Stimulated activated CD8-positive, alpha-beta memory T cell treated with anti-CD3 and anti-CD28 coated beads, Interleukin-15, amount 100 ng/mL, for 24 hours (primary cell): ENCODE measurements around the gene ALDH1B1.

ENCODE experiments used
- DNase-seq: peaks from one replicate; pipeline ENCODE4 v3.0.0-alpha.2; 2020; ENCODE audit warnings: low read depth

ALDH1B1 gene

DNA sequence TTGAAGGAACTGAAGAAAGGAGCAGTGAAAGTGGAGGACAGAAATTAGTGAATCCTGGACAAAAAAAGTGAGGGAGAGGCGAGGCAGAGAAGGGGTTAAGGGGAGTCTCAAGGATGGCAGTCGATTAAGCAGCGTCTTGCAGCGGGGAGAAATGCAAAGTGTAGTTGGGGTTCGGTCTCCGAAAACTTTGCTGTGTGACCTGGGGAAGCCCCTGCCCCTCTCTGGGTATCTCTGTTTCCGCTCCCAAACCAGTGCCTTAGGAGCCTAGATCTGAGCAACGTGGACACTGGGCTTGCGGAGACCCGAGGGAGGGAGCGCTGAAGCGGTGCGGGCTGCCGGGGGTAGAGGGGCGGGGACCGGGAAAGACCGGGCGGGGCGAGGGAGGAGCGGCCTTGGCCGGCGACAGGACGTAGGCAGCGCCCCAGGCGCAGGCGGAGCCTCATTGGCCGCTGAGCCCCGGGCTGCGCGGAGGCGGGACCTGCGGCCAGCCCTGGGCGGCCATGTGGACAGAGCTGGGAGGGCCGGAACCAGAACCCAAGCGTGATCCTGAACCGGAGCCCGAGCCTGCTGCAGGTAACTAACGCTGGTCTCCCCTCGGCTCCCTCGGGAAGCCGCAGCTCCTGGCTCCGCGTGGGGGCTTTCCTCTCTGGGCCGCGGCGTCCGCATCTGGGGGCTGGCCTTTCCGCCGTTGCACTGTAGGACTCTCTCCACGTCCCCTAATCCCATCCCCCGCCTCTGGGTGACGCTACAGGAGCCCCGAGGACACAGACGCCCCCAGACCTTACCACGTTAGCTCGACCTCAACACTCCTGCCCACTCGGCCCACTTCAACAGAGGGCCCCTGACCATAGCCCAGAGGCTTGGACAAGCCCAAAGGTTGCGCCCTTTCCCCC is at the start of gene ALDH1B1:
ALDH1B1 (plus strand) TSS at position 468 of the 893 bp plus-strand sequence. CDS start 3,047 bp downstream, outside the sequence.
- DNase-seq: peak; percentile 36

DNA sequence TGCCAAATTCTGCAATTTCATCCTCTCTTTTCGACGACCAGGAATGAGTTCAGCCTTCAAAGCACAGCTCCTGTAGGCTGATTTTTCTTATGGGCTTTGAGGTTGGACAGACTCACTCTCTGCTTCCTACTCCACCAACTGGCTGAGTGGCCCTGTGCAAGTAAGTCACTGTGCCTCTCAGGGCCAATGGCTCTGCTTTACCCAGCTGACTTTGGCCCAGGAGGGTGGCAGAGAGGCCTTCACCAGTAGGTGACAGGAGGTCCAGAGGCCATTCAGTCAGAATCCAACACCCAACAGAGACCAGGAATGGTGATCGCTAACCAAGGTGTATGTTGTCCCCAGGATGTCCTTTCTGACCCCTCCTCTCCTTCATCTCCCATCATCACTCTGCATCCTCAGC is 49.5 kb upstream of the ALDH1B1 start:
- DNase-seq: no peak

DNA sequence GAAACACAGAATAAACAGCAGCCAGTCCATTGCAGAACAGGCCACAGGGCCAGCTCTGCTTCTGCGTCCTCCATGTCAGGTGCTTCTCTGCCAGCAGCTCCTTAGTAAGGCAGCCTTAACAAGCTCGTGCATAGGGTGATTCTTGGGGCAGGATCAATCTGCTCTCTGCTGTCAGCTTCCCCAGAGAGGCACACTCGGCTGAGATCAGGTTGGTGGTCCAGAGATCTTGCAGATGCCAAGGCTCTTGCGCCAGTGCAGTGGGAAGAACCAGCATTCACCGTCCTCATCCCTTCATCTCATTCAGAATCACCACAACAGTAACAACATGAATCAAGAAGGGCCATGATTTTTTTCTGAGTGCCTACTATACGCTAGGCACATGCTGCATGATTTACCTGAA is 49.0 kb upstream of the ALDH1B1 start:
- DNase-seq: no peak

DNA sequence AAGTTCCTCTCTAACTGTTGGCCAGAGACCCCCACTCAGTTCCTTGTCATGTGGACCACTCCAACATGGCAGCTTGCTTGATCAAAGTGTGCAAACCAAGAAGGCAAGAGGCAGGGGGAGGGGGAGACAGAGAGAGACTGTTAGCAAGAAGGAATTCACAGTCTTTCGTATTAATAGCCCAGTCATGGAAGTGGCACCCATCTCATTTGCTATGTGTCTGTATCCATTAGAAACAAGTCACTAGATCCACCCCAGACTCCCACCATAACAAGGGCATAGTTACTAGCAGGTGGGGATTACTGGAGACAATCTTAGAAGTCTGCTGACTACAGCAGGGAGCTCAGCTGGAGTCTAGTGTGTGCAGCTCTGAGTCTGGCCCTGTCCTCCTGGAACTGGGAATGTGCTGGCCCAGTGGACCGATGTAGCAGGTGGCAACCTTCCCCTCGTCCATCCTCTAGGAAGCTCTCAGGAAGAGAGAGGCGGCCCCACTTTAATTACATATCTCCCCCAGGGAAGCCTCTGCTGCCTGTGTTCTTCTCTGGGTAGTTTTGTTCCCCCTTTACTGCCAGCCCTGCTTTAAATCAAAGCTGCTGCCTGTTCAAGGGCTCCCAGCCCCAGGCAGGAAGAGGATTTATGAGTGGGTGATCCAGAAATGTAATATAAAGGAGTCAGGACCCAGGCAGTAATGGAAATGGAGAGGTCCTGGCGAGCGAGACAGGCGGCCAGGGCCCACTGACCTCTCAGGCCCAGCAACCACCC is 47.8 kb upstream of the ALDH1B1 start:
- no peak for DNase-seq

DNA sequence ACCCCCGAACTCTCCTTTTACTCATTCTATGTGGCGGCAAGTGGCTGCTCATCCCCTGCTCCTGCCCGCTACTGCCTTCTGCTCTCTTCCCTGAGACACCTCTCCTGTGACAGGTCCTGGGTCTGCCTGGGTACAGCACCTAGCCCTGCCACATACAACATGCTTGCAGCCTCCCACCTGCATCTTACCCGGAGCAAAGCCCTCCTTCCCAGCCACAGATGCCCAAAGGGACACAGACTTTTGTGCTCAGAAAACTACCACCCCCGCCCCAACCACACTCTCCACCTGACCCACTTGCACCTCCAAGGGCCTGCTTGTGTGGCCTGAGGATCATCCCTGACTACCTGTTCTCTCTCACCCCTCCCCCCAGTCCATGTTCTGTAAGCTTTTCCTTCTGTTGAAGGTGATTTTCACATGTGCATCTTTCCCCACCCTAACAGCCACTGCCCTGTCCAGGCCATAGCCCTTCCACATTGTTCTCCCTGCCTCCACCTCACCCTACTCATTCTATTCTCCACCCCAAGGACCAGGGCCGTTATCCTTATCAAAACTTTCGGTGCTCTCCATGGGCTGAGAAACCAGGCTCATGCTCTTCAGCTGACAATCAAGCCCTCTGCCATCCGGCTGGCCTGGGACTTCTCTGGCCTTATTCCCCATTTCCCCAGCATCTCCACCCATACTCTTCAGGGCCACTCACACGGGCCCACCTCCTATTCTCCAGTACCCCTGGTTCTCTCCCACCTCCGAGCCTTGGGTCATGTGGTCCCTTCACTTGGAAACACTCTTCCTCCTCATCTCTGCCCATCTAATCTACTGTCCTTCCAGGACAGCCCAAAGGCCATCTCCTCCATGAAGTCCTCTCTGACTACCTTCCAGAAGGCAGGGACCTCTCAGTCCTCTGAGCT is 46.4 kb upstream of the ALDH1B1 start:
- no peak for DNase-seq

DNA sequence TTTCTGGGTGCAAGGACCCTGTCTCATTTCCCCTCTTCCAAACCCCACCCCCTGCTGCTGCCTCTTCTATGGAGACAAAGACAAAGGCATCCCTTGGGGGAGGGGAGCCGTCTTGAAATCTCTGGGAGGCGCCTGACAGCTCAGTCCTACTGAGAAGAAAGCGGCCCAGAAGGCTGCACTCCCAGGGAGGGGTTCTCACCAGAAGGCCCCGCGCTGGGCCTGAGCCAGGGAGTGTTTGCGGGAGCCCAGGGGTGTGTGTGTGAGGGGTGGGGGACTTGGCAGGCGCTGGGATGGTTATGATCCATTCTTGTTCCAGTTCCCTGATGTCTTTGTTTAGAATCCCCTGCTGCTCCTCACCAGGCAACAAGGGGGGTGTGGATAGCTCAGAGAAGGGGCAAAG is 45.7 kb upstream of the ALDH1B1 start:
- DNase-seq: no peak

DNA sequence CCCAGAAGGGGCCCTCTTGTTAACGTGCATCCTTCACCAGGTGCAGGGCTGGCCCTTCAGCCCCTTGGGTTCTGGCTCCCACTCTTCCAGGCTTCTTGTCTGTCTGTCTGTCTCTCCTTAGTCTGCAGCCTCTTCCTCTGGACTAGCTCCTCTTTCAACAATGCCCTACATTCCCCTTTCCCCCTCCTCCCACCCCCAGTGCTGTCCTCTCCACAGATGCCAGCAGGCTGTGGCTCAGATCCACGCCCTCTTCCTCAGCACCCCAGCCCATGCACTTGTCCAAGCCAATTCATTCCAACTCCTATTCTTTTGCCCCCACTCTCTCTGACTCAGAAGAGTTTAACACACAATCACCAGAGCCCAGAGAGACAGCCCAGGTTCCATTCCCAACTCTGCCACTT is 45.2 kb upstream of the ALDH1B1 start:
- no peak for DNase-seq

DNA sequence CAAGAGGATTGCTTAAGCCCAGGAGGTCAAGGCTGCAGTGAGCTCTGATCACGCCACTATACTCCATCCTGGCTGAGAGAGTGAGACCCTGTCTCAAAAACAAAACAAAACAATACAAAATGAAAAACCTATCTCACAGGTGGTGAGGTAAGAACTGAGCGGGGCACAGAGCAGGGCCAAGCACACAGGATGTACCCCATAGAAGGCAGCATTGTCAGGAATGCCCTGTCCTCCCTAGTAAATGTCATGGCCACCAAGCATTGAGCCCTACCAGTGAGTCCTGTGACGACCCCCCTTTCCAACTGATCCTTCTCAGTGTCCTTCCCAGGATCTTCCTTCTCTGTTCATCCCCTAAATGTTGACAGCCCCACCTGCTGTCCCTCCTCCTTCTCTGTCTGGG is 44.6 kb upstream of the ALDH1B1 start:
- DNase-seq: no peak

DNA sequence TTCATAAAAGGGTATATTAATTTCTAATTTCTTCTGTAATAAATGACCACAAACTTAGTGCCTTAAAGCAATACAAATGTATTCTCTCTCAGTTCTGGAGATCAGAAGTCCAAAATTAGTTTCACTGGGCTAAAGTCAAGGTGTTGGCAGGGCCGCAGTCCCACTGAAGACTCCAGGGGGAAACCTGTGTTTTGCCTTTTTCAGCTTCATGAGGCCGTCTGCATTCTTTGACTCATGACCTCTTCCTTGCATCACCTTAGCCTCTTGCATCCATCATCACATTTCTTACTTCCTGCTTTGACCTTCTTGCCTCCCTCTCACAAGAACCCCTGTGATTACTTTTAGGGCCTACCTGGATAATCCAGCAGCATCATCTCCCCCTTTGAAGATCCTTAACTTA is 42.0 kb upstream of the ALDH1B1 start:
- no peak for DNase-seq

DNA sequence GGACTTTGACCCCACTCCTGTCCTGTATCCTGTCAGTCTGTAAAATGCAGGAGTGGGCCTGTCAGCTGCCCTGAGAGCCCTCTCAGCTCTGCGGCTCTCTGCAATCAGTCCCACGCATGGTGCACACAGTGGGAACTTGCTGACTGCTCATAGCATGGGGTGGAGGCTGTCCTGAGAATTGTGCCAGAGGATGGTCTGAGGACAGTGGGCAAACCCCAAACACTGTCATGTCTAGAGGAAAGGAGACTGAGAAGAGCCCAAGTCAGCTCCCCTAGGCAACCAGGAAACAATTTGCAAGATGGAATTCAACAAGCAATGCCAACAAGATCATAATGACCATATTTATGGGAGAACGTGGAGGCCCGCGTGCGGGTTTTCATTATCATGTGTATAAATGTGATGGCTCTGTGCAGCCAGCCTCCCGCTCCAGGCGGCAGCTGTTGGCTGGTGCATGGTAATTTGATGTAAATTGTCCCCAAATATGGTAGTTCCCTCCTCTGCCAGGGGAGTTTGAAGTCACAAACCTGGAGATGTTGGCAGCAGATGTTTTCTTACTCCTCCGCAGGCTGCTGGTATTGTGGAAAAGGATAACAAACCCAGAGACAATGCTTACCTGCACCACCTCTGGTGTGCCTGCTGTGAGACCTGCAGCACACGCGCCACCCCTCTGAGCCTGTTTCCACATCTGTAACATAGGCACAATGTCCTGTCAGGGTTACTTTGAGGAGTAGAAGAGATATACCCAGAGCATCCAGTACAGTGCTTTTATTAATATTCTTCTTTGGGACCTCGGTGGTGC is 39.8 kb upstream of the ALDH1B1 start:
- no peak for DNase-seq

DNA sequence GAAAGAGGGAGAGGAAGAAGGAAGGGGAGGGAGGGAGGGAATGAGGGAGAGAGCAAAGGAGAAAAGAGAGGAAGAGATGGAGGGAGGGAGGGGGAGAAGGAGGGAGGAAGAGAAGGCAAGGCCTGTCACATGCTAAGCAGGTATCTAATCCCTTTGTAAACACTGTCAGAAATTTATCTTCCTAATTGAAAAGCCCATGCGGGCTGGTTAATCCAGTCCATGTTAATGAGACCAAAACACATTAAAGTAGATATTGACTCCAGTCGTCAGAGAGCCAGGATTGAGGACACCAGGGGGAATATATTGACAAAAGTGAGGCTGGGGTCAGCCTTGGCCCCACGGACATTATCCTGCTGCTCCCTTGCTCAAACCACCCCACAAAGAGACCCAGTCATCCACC is 37.4 kb upstream of the ALDH1B1 start:
- DNase-seq: no peak

DNA sequence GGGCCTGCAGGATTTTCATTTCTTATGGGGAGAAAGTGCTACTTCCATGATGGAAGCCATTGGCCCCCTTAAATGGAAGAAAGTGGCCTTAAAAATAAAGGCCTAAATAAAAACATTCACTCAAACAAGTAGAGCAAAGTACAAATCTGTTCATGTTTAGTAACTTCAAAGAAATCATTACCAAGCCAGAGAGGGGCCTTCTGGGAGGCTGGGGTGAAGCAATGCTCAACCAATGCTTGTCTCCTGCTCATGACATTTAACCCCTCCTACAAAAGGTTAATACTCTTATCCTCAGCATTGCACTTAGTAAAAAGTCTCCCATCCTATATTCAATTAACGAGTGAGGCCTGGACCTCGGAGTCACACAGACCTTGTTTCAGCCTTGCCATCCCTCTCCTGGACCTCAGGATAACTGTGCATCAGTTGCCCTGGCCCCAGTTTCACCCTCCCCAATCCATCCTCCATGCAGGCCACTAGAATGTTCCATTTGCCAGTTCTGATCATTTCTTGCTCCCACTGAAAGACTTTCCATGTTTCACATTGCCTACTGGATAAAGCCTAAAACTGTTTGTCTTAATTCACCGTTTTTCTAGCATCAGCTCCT is 36.9 kb upstream of the ALDH1B1 start:
- no peak for DNase-seq

DNA sequence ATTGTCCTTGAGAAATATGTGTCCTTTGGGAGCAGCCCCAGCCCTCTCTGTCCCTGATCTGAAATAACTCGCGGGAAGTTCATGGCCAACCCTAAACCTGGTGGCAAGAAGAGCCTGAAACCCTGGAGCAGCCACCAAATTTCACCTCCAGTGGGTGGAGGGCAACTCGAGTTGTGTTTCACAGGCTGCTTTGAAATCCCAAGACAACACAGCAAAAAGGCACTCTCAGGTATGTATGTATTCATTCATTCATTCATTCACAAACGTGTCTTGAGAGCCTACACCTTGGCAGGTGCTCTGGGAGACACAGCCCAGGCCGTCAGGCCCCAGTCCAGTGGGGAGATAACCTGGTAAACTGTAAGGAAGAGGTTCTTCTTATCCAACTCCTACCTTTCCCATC is 35.7 kb upstream of the ALDH1B1 start:
- no peak for DNase-seq

DNA sequence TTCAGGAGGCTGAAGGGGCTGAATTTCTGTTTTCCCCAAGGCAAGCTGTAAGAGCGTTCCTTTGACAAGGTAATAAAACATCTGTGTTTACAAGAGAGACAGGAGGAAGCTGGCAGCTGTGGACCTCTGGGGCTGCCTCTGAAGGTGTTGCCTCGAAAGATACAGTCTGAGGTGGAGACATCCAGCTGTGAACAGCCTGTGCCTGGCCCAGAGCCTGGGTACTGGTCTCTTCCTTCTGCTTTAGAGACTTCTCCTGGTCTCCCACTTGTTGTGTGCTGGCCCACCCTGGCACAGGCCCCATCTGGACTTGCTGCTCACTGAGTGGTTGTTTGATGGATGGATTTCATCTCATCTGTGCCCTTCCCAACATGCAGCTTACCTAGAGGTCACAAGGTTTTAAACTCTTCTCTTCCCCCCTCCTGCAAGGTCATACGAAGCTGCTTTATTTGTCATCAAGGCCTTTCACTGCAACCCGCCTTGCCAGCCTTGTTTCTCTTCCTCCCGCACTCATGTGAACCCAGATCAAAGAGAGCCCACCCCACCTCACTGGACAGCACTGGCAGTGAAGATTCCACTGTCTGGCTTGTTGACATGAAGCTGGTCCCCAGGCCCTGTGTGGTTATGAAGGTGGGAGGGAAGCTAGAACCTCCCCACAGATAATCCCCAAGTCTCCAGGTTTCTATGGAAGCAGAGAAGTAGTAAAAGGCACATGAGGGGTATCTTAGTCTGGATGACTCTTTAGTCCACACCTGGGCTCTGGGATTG is 35.0 kb upstream of the ALDH1B1 start:
- DNase-seq: no peak

DNA sequence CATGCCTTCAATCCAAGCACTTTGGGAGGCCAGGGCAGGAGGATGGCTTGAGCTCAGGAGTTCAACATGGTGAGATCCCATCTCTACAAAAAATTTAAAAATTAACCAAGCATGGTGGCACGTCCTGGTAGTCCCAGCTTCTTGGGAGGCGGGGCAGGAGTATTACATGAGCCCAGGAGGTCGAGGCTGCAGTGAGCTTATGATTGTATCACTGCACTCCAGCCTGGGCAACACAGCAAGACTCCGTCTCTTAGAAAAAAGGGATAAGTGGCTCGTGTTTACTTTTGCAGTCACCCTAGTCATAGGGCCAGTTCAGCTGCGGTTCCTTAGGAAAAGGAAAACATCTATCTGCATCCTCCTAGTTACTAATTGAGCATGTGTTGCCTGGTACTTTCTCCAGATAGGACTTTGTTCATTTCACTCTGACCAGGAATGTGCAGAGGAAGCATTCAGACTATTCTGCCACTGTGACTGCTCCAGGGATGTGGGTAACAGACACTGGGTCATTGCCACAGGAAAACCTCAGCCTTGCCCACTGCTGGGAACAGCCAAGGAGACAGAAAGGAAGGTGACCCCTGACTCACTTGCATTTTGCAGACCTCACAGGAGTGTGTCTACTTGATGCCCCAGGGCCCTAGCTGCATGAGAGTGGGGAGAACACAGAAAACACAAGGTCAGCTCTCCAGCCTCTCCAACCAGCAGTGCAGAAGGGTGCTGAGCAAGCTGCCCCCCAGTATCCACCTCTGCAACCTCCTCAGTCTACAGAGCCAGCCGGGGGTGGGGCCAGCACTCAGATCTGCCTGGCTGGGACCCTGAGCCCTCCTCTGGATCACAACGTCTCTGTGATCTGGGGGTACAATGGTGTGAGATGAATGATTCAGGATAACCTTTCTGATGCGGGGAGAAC is 33.9 kb upstream of the ALDH1B1 start:
- no peak for DNase-seq

DNA sequence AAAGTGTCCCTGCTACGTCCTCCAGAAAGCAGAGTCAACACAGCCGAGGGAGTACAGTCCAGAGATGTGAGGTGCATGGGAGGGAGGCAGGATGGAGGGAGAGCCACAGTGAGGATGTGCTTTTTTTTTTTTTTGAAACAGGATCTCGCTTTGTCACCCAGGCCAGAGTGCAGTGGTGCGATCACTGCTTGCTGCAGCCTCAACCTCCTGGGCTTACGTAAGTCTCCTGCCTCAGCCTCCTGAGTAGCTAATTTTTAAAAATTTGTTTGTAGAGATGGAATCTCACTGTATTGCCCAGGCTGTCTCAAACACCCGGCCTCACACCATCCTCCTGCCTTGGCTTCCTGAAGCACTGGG is 33.2 kb upstream of the ALDH1B1 start:
- DNase-seq: no peak

DNA sequence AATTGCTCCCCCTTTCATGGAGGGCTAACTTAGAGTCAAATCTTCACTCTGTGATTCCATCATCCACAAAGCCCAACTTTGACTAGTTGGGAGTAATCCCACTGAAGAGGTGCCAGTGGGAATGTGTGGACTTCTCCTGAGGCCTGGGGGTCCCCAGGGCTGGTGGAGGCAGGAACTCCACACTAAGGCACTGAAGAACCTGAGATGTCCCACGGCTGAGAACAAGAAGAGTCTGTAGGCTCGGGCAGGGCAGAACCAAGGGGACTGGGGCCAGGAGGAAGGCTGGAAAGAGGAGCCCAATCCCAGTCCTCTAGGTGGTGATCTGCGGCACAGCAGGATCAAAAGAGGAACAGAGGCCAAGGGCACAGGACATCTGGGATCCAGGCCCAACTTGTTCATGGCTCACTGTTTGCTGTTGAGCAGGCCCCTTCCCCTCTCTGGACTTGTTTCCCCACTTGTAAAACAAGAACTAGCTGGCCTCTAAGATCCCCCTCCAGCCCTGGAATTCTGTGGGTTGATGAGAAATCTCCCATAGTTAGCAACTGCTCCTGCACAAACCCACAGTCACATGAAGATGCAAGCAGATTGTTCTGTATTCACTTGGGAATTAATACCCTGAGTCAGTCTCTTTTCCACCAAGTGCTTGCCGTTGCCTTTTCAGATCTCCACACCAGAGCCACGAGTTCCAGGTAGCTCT is 32.7 kb upstream of the ALDH1B1 start:
- DNase-seq: no peak

DNA sequence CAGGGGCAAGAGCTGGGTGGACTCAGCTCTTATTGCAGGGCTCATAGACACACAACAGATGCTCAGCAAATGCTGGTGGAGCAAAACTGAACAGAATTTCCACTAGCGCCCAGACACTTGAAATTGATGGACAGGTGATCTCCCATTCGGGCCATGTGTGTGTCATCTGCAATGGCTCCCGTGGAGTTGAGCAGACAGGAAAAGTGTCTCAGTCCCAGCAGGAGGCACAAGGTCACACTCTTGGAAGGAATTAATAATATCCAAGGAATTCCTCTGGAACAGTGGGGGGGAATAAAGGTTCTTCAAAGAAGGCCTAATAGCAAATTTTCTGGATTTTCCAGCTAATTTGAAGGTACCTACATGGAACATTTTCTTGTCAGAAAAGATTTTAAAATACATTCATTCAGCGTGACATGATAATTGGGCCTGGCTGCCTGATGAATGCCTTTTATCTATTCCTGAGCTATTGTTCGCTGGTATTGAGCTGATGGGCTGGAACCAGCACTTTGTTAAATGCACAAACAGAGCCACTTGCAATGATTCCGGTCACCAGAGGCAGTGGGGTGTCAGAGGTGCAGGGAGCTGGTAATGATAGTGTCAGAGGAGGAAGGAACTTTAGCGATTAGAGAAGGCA is 31.5 kb upstream of the ALDH1B1 start:
- no peak for DNase-seq
